Testis (tissue), 2 donors: Measurements from ENCODE around the gene CYYR1.

Source experiments
- POLR2A ChIP-seq: fragments of 450-650 bp; IDR thresholded peaks from one replicate; pipeline ENCODE4 v1.6.1; 2017; ENCODE audit warnings: antibody characterized with exemption, mild to moderate bottlenecking, moderate library complexity
- TF ChIP-seq, protein P1 (sequence below), 3 experiments: fragments of 450-650 bp in 2 of 3; fragments of 200-600 bp in 1 of 3; sonication (generic) in 1 of 3; IDR thresholded peaks; one replicate each; pipeline ENCODE4 v1.5.1; 2016 to 2019; ENCODE audit warnings: antibody characterized with exemption in 3 of 3, mild to moderate bottlenecking in 2 of 3, moderate library complexity in 1 of 3

GRCh38 chr21:26550326-26550725, 22.8 kb downstream of the CYYR1 start:
- TF ChIP-seq, protein P1, sequence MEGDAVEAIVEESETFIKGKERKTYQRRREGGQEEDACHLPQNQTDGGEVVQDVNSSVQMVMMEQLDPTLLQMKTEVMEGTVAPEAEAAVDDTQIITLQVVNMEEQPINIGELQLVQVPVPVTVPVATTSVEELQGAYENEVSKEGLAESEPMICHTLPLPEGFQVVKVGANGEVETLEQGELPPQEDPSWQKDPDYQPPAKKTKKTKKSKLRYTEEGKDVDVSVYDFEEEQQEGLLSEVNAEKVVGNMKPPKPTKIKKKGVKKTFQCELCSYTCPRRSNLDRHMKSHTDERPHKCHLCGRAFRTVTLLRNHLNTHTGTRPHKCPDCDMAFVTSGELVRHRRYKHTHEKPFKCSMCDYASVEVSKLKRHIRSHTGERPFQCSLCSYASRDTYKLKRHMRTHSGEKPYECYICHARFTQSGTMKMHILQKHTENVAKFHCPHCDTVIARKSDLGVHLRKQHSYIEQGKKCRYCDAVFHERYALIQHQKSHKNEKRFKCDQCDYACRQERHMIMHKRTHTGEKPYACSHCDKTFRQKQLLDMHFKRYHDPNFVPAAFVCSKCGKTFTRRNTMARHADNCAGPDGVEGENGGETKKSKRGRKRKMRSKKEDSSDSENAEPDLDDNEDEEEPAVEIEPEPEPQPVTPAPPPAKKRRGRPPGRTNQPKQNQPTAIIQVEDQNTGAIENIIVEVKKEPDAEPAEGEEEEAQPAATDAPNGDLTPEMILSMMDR (IDR thresholded peaks at IDR 0.05): no peak
- TF ChIP-seq POLR2A: no peak
